ENCODE results near the gene SH3PXD2A.
"Not testable (repeated sequence)": the region's sequence is repeated elsewhere in the genome, so short reads cannot be mapped to it uniquely, and the experiment has no call there.

Gene SH3PXD2A

GRCh38 chr10:103849880-103850571 is 5.3 kb downstream of the SH3PXD2A start:
- peak; percentile 43 for DNase-seq

- no peak for DNase-seq
Measured at GRCh38 chr10:103849212-103849877, 6.0 kb downstream of the SH3PXD2A start.

DNA sequence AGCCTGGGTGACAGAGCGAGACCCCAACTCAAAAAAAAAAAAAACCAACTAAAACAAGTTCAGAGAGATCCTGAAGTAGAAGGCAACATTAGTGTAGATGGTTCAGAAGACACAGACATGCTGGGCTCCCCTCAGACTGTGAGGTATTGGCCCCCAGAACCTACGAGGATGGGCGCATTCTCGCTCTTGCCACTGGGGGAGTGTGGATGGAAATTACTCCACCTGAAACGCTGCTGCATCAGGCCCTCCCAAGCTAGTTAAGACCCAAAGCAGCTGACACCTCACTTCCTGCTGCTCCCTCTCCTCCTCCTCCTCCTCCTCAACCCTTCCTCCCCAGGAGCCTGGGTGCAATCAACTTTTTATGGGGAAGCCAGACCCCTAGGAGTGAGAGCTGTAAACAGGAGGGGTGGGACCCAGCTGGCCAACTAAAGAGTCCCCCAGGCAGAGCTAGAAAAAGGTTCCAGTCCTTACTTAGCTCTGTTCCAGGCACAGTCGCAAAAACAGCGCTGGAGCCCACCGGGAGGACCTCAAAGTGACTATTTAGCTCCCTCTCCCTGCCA is 7.4 kb downstream of the SH3PXD2A start:
- no peak for DNase-seq

DNA sequence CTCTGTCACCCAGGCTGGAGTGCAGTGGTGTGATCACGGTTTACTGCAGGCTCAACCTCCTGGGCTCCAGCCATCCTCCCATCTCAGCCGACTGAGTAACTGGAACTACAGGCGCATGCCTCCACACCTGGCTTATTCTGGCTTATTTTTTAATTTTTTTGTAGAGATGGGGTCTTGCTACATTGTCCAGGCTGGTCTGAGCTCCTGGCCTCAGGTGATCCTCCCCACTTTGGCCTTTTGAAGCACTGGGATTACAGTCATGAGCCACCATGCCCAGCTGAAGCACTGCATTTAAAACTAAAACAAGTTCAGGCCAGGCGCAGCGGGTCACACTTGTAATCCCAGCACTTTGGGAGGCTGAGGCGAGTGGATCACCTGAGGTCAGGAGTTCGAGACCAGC is 8.0 kb downstream of the SH3PXD2A start:
- DNase-seq, result no peak

DNA sequence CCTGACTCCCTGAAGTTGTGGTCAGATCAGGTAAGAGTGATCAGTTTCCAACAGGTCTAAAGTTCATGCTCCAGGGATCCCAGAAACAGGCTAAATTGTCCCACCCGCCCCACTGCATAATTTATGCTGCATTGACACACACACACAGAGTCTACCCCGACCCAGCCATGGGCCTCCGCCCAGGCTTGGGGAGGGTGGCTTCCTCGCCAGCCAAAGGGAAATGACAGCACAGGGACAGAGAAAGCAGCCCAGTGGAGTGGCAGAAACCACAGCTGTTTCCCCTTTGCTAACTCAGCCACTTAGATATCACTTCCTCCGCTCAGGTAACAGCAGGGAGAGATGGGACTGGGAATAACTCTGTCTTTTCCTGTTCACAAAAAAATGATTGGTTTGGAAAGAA is 9.4 kb downstream of the SH3PXD2A start:
- no peak for DNase-seq

GRCh38 chr10:103845346-103845745 is 10.0 kb downstream of the SH3PXD2A start:
- DNase-seq, result not testable (repeated sequence)

DNA sequence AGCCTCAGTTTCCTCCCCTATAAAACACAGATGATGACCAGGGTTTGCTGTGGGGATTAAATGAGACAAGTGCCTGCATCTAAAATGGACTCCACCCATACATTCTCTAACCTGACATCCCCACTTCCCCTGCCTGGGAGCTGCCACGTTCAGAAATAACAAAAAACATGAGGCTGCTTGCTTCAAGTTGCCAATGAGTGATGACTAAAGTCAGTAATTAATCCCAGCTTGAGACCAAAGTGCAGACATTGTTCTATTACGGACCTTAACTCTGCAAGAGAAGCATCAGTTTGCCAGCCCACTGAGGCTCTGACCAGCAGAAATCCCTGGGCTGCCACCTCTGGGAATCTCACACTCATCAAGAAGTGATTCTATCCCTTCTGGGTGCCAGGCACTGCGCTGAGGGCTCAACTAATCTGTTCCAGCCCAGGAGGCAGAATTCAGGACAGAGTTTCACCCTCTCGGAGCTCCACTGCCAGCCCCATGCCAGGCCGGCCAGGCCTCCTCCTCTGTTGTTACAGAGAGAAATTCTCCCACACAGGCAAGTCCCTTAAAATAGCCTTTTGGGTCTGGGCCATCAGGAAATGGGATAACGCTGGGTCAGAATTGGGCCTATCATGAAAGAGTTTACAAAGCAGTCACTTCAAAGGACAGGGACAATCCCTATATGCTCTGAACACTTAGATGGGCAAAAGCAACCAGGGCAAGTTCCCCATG is 11.4 kb downstream of the SH3PXD2A start:
- no peak for DNase-seq

DNA sequence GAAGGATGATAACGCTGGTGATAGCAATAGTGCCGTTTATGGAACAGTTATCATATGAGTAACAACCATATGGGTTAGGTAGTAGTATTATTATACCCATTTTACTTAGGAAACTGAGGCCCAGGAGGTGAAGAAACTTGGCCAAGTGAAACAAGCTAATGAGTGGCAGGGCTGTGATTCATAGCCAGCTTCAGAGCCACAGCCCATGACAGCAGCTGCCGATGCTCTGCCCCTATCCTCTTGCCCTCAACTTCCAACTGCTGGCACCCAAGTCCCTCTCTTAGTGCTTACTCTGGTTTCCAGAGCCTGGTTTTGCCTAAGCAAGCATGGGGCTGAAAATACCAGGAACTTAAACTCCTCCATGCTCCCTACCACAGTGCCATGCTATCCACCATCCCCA is 12.3 kb downstream of the SH3PXD2A start:
- no peak for DNase-seq

DNA sequence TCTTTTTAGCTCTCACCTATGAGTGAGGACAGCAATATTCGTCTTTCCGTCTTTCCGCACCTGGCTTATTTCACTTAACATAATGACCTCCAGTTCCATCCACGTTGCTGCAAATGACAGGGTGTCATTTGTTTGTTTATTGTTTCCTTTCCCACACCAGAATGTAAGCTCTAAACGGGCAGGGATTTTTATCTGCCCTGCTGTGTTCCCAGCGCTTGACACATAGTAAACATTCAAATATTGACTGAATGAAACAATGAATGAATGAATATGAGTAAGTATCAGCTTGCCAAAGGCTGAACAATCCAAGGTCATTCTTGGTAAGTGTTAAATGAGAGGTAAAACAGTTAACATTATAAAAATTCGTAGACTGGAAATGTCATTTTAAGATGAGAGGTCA is 12.8 kb downstream of the SH3PXD2A start:
- DNase-seq, result no peak

DNA sequence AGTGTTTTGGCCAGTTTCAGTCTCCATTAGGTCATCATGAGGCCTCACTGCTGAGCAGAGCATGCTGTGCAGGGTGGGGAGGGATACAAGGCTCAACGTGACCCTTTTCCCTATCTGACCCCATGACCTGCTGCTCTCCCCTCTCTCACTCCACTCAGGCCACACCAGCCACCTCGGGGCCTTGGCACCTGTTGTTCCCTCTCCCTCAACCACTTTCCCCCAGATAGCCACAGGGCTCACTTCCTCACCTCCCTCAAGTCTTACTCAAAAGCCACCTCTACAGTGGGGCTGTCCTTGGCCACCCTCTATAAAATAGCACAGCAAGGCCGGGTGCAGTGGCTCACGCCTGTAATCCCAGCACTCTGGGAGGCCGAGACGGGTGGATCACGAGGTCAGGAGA is 13.9 kb downstream of the SH3PXD2A start:
- DNase-seq, result no peak

DNA sequence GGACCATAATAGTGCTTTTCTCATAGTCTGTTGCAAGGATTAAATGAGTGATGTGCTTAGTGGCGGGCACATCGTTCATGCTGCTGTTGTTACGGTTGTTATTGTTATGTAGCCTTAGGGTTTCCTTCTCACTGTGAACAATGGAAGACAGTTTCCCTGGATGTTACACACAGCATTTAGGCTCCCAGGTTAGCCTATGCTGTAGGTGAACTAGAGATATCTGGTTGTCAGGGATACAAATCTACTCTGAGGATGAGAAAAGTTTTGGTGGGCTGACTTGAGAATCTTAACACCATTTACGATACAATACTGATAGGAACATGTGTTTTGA is 14.7 kb downstream of the SH3PXD2A start:
- no peak for DNase-seq

DNA sequence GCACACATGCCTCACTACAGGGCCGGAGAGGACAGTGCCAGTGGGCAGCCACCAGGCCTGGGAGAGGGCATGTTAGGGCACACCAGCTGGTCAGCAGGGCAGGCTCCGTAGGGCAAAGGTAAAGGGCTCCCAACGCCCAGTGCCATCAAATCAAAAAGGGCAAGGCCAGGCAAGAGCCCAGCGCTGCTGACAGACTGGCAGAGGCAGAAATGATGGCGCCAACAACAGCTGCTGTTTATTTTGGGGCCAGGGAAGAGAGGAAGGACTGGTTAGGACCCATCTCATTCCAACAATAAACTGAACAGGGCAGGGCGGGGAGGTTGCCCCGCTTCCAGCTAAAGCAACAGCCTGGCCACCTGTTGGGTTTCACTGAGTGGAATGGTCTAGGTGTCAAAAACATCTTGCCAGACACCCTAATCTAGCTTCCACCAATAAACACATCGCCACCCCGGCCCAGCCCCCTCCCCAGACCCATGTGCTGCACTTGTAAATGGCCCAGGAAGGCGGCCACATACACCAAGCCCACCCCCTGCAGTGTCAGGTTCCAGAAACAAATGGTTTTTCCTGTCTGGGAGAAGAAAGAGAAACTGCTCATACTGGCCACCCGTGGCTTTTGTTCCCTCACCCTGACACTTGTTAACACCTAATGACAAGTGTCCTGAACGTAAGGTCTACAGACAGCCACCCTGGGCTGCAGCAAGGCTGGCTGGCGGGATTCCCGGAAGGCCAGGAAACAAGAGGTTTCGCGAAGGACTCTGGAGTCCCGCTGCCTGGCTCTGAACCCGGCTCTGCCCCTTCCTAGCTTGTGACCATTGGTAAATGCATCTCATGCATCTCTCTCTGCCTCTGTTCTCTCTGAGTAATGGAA is 15.3 kb downstream of the SH3PXD2A start:
- no peak for DNase-seq

DNA sequence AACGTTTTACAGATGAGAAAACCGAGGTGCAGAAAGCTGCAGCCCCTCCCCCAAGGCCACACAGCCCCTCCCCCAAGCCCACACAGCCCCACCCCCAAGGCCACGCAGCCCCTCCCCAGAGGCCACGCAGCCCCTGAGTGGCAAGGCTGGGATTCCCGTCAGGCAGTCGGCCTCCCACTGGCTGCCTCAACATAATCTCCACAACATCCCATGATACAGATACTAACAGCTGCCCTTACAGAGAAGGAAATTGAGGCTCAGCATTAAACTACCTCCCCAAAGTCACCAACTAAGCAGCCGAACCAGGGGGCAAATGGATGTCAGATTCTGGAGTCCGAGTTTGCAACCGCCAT is 15.9 kb downstream of the SH3PXD2A start:
- no peak for DNase-seq

DNA sequence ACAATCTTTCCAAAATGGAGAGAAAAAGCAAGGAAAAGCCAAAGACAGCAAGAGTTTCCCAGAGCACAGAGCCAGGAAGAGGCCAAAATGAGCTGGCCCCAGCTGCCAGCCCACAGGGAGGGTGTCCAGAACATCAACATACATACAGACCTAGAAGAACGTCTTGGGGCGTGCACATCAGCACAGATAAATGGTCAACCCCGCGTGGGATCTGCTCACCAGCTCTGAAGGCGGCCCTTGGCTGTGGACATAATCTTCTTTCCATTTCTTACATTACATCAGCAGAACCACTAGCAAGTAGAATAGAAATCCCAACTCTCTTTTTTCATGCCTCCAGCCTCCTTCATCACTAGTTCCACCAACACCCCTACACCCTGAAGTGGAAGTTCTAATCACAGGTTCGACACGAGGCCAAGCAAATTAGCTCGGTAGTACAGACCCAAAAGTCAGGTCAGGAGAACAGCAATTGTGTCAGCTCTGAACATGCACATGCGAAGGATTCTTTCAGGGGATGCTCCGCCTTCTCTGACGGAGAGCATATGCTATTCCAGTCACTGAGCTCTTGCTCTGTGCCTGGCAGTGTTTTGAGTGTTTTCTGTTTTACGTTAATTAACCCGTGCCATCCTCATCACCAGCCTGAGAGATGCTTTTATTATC is 16.4 kb downstream of the SH3PXD2A start:
- DNase-seq, result no peak

- DNase-seq, result no peak
Measured at GRCh38 chr10:103838070-103838395, 17.3 kb downstream of the SH3PXD2A start.

DNA sequence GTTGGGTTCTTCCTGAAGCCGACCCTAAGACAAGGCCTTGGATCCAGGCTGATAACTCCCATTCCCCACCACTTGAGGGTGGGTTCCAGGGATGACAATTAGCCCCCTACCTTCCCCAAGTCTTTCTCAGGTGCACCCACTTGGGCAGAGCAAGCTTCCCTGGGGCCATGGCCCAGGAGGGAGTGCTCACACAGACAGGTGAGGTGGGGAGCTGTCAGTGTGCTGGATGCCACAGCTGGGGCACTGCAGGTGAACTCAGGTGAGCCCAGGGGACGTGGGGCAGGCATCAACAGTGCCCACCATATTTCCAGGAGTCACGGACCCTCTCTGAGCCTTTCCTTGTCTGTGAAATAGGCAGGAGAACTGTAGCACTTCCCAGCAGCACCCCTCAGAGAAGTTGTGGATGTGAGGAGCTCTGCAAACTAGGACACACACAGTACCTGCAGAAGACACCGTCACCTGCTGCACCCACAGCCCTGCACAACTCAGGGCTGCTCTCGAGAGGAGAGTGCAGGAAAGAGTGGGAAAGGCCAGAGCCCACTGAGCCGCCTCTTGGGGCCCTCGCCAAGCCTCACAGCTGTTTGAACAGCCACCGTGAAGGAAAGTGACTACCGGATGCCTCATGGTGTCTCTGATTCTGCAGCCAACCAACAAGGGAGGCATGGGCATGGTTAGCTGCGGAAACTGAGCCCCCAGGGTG is 17.9 kb downstream of the SH3PXD2A start:
- DNase-seq, result no peak

- no peak for DNase-seq
Measured at GRCh38 chr10:103836861-103837260, 18.5 kb downstream of the SH3PXD2A start.

GRCh38 chr10:103836273-103836672 is 19.1 kb downstream of the SH3PXD2A start:
- DNase-seq, result no peak

GRCh38 chr10:103835096-103836050 is 20.0 kb downstream of the SH3PXD2A start:
- DNase-seq, result no peak

DNA sequence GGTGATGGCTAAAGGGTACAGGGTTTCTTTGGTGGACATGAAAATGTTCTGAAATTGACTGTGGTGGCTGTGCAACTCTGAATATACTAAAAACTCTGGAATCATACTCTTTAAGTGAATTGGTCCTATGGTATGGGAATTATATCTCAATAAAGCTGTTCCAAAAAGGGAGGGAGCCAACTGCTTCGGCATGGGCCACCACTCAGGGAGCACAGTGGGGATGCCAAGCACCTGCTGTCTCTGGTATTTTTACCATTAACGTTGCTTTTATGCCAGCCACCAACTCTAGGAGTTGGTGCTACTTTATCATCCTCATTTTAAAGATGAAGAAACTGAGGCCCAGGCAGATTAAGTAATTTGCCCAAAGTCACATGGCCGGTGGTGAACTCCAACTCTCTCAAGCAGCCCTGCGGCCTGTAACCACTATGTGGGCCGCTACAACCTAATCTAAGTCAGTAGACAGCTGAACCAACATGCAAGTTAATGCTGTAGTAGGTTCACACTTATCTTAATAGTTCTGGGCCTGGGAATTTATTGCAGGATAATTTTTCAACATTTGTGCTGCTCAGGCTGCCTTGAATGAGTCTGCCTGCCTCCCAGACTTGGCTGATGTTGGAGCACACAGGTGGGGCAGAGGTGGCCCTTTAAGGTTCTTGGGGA is 20.8 kb downstream of the SH3PXD2A start:
- no peak for DNase-seq
